OCI-LY3 (cell line): ENCODE measurements around the gene INCA1.

Source experiments
- CTCF ChIP-seq: fragments of 200-600, 300-600 bp; sonication (generic); IDR thresholded peaks from 2 replicates; pipeline ENCODE4 v1.5.1; 2014; ENCODE audit warnings: antibody characterized with exemption, low read length, low read depth
- EZH2phosphoT487 ChIP-seq: fragments of 200-600 bp; shearing (Covaris generic); IDR thresholded peaks from 2 replicates; pipeline ENCODE4 v1.6.1; 2018; ENCODE audit warnings: antibody characterized with exemption, mixed run types, low read depth

GRCh38 chr17:5002121-5002788, 4.9 kb upstream of the INCA1 start:
- TF ChIP-seq CTCF (no peak), EZH2phosphoT487 (no peak)
